Ascending aorta (tissue), 2 donors: ENCODE measurements around the gene NPPC. TPM values are rescaled to one million over a fixed set of nuclear protein-coding genes. Genes with fewer than 3 reads are reported as not detected.
"Not testable (repeated sequence)": the region's sequence is repeated elsewhere in the genome, so short reads cannot be mapped to it uniquely, and the experiment has no call there.

Experiments
- DNase-seq, 2 donors: peaks; one replicate each; pipeline ENCODE4 v3.0.0-alpha.2; 2019; ENCODE audit warnings: low spot score in 2 of 2
- H3K27ac ChIP-seq, 2 donors: fragments of 200-600 bp; sonication (generic); one replicate each; pipeline ENCODE4 v1.5.1; 2016 to 2017; ENCODE audit warnings: mild to moderate bottlenecking in 1 of 2
- H3K27me3 ChIP-seq: fragments of 200-600 bp; sonication (generic); one replicate; pipeline ENCODE4 v1.5.1; 2017
- H3K36me3 ChIP-seq, 2 donors: fragments of 200-600 bp; sonication (generic); one replicate each; pipeline ENCODE4 v1.5.1; 2016
- H3K4me1 ChIP-seq, 2 donors: fragments of 200-600 bp; sonication (generic); one replicate each; pipeline ENCODE4 v1.5.1; 2016 to 2017; ENCODE audit warnings: mild to moderate bottlenecking in 1 of 2
- H3K4me3 ChIP-seq, 2 donors: fragments of 200-600 bp; sonication (generic); one replicate each; pipeline ENCODE4 v1.5.1; 2016 to 2017; ENCODE audit warnings: mild to moderate bottlenecking in 1 of 2
- H3K9me3 ChIP-seq, 2 donors: fragments of 200-600 bp; sonication (generic); one replicate each; pipeline ENCODE4 v1.5.1; 2016
- intact Hi-C: fragments of 100-400 bp; cut with DNase I; formaldehyde crosslinking; loops from one replicate; pipeline ENCODE4 v1.15.1; 2023
- total RNA-seq: library from RNA; depleted of rRNA; stranded (reverse); fragments of >200 nt; gene quantifications from one replicate; pipeline ENCODE4 v1.1.0, GENCODE V29; 2016
- TF ChIP-seq, protein P1 (sequence below), 3 experiments: fragments of 200-600 bp in 2 of 3; fragments of 450-650 bp in 1 of 3; sonication (generic) in 2 of 3; IDR thresholded peaks; one replicate each; pipeline ENCODE4 v1.5.1; 2016 to 2019; ENCODE audit warnings: antibody characterized with exemption in 3 of 3, mild to moderate bottlenecking in 1 of 3, moderate library complexity in 1 of 3

Gene NPPC
- total RNA-seq, 1 donor from 2014 or later, result not detected

DNA sequence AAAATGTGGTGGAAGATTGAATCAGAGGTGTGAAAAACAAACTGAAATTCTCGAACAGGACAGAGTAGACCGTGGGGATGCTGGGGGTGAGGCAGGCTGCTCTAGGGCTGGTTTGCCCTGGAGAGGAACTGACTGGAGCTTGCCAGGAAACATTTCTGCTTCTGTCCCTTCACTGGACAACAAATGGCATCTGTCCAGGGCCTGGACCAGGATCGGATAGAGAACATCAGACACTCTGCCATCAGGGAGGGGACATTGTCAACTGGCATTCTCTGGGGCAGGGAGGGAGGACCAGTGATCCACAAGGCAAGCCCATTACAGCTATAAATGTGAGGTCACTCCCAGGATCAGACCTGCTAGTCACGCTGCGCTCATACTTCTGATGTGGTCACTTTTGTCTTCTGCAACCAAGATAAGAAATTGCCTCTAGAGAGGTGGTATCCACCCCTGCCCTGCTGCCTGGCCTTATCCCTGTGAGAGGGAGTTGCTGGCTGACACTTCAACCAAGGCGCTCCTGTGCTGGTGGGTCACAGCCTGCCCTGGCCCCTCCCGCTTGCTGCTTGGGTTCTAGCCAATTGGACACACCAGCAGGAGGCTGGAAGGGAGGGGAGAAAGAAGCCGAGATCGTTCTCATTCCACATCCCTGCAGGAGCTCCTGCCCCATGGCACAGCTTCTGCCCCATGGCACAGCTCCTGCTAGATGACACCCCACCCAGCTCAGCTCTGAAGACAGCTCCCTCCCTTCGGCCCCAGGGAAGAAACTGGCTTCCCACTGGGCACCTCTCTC is 8.7 kb downstream of the NPPC start:
- intact Hi-C loops, result no loop called here
- Histone ChIP-seq H3K27me3 (no peaks in the 10 kb centered on the region), H3K4me3 (no peak overlapping the region), H3K9me3 (no peaks in the 10 kb centered on the region), H3K36me3 (no peaks in the 10 kb centered on the region), H3K27ac (no peak overlapping the region), H3K4me1 (no peaks in the 10 kb centered on the region)
- no peak for DNase-seq
- TF ChIP-seq, protein P1, sequence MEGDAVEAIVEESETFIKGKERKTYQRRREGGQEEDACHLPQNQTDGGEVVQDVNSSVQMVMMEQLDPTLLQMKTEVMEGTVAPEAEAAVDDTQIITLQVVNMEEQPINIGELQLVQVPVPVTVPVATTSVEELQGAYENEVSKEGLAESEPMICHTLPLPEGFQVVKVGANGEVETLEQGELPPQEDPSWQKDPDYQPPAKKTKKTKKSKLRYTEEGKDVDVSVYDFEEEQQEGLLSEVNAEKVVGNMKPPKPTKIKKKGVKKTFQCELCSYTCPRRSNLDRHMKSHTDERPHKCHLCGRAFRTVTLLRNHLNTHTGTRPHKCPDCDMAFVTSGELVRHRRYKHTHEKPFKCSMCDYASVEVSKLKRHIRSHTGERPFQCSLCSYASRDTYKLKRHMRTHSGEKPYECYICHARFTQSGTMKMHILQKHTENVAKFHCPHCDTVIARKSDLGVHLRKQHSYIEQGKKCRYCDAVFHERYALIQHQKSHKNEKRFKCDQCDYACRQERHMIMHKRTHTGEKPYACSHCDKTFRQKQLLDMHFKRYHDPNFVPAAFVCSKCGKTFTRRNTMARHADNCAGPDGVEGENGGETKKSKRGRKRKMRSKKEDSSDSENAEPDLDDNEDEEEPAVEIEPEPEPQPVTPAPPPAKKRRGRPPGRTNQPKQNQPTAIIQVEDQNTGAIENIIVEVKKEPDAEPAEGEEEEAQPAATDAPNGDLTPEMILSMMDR (IDR thresholded peaks at IDR 0.05), result no peak

DNA sequence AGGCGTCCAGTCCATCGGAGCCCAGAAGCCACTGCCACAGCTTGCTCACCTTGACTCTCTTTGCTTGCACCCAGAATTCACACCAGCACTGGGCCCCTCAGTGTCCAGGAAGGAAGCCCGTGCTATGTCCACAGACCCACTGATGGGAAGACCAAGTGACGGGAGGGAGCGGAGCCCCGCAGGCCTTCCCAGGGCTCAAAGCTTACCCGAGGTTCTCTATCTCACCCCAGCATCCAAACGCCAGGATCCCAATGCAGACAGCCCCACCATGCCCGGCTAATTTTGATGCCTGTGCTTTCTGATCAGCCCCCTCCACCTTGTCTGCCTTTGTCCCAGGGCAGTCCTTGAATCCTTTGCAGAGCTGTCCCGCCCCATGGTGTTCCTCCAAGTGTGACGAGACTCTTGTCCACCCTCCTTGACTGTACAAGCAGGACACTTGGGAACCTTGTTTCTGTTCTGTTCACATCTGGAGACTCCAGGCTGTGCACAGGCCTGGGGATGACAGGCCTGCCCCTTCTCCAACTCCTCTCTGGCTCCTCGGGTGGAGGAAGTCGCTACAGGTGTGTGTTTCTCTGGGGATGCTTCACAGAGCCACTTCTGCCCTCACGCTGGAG is 12.0 kb downstream of the NPPC start:
- TF ChIP-seq, protein P1 (IDR thresholded peaks at IDR 0.05), result no peak
- Histone ChIP-seq H3K27ac (no peak overlapping the region), H3K27me3 (no peaks in the 10 kb centered on the region), H3K4me1 (no peaks in the 10 kb centered on the region), H3K9me3 (no peaks in the 10 kb centered on the region), H3K36me3 (no peaks in the 10 kb centered on the region), H3K4me3 (no peak overlapping the region)
- DNase-seq, result no peak
- intact Hi-C loops, result no loop called here

DNA sequence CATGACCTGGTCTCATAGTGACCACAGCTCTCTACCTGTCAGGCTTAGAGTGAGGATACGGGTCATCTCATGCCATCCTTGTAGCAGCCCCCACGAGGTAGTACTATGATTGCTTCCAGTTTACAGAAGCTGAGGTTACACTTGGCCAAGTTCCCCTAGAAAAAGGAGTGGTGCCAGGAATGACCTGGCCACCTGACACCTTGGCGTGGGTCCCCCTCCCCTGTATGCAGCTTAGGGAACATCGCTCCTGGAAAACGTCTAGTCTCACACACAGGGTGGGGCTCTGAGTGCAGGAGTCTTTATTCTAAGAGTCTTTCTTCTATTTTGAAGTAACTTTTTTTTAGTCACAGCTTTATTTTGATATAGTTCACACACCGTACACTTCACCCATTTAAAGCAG is 14.8 kb downstream of the NPPC start:
- TF ChIP-seq, protein P1 (IDR thresholded peaks at IDR 0.05), result no peak
- Histone ChIP-seq H3K36me3 (no peaks in the 10 kb centered on the region), H3K4me1 (no peaks in the 10 kb centered on the region), H3K27ac (no peak overlapping the region), H3K27me3 (no peaks in the 10 kb centered on the region), H3K9me3 (no peaks in the 10 kb centered on the region), H3K4me3 (no peak overlapping the region)
- DNase-seq, result no peak
- intact Hi-C loops, result no loop called here

DNA sequence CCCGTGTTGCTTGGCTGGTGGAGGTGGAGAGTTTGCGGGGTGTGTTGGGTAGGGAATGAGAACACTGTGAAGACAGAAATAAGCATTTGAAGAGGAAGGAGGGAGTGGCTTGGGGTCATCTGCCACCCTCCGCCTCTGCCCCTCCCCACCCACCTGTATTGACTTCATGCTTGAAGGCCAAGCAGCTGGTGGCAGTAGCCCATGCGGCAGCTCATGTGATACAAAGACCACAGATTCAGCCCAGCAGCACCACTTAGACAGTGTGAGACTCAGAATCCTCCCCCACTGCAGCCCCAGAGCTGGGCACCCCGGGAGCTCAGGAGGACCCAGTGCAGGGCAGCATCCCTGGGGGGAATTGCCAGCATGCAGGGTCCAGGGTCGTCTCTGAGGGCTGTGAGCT is 15.4 kb downstream of the NPPC start:
- TF ChIP-seq, protein P1 (IDR thresholded peaks at IDR 0.05), result no peak
- H3K27me3 ChIP-seq, result no peaks in the 10 kb centered on the region
- no peaks in the 10 kb centered on the region for H3K4me1 ChIP-seq
- DNase-seq, result no peak
- H3K27ac ChIP-seq, result no peak overlapping the region
- no peaks in the 10 kb centered on the region for H3K9me3 ChIP-seq
- intact Hi-C loops, result no loop called here
- H3K4me3 ChIP-seq, result no peak overlapping the region
- no peaks in the 10 kb centered on the region for H3K36me3 ChIP-seq

DNA sequence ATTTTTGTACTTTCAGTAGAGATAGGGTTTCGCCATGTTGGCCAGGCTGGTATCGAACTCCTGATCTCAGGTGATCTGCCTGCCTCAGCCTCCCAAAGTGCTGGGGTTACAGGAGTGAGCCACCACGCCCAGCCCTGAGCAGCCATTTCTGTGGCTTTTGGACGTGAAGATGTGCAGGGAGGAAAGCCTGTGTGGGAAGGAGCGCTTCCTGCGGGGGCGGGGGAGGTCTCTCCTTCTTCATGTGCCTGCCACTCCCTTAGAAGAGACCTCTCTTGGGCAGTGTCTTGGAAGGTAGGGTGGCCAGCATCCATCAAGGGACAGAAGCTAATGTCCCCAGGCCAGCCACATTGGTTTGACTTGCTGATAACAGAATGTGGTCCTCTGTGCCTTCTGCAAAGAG is 16.0 kb downstream of the NPPC start:
- H3K4me3 ChIP-seq, H3K9me3 ChIP-seq, DNase-seq, H3K27ac ChIP-seq, H3K27me3 ChIP-seq, intact Hi-C loops, H3K4me1 ChIP-seq, H3K36me3 ChIP-seq: not testable (repeated sequence)

- DNase-seq, result no peak
- no peaks in the 10 kb centered on the region for H3K27me3 ChIP-seq
- H3K9me3 ChIP-seq, result no peaks in the 10 kb centered on the region
- H3K4me1 ChIP-seq, result no peaks in the 10 kb centered on the region
- TF ChIP-seq, protein P1 (IDR thresholded peaks at IDR 0.05), result no peak
- no peaks in the 10 kb centered on the region for H3K36me3 ChIP-seq
- intact Hi-C loops, result loop anchor here (5.0 kb wide), 1 partner anchor 533 kb away; no protein-coding TSS in a partner anchor
- H3K27ac ChIP-seq, result no peak overlapping the region
- H3K4me3 ChIP-seq, result no peak overlapping the region
Measured at GRCh38 chr2:231909631-231910030, 16.6 kb downstream of the NPPC start.
